GM10266 (cell line): ENCODE measurements around the gene ZFP36.

Experiments
- DNase-seq: peaks from one replicate; pipeline ENCODE4 v3.0.0; 2012; ENCODE audit errors: extremely low spot score
- CTCF ChIP-seq: IDR thresholded peaks from 2 replicates; pipeline ENCODE4 v1.5.1; 2012; ENCODE audit warnings: mild to moderate bottlenecking, low read depth; ENCODE audit not compliant: control insufficient read depth, insufficient read depth; ENCODE audit errors: missing control alignments

ZFP36 gene

GRCh38 chr19:39379865-39380396 is 26.7 kb upstream of the ZFP36 start:
- no peak for DNase-seq
- TF ChIP-seq CTCF = no peak

GRCh38 chr19:39380521-39381502 is 25.8 kb upstream of the ZFP36 start:
- no peak for TF ChIP-seq CTCF
- no peak for DNase-seq

- TF ChIP-seq CTCF = no peak
- DNase-seq = no peak
These were observed 24.6 kb upstream of the ZFP36 start for GRCh38 chr19:39381910-39382611.

GRCh38 chr19:39382991-39383828 is 23.4 kb upstream of the ZFP36 start:
- no peak for TF ChIP-seq CTCF

GRCh38 chr19:39384839-39385568 is 21.6 kb upstream of the ZFP36 start:
- TF ChIP-seq CTCF = no peak
- no peak for DNase-seq

More at GRCh38 chr19:39382991-39383828, 23.4 kb upstream of the ZFP36 start:
- no peak for DNase-seq

- no peak for TF ChIP-seq CTCF
These were observed 20.8 kb upstream of the ZFP36 start for GRCh38 chr19:39385629-39386411.

More at GRCh38 chr19:39385629-39386411, 20.8 kb upstream of the ZFP36 start:
- no peak for DNase-seq
